Uterus (tissue), 2 donors: ENCODE measurements around the gene NR2F1.

ENCODE experiments used
- CTCF ChIP-seq, 4 experiments: fragments of 200-600 bp in 2 of 4; fragments of 450-650 bp in 2 of 4; sonication (generic) in 2 of 4; IDR thresholded peaks; one replicate each; pipeline ENCODE4 v1.5.1; 2016 to 2019; ENCODE audit warnings: antibody characterized with exemption in 4 of 4, mild to moderate bottlenecking in 2 of 4, moderate library complexity in 1 of 4
- POLR2A ChIP-seq, 2 donors: fragments of 450-650 bp; IDR thresholded peaks; one replicate each; pipeline ENCODE4 v1.6.1; 2016; ENCODE audit warnings: antibody characterized with exemption in 2 of 2, mild to moderate bottlenecking in 1 of 2, moderate library complexity in 1 of 2

DNA sequence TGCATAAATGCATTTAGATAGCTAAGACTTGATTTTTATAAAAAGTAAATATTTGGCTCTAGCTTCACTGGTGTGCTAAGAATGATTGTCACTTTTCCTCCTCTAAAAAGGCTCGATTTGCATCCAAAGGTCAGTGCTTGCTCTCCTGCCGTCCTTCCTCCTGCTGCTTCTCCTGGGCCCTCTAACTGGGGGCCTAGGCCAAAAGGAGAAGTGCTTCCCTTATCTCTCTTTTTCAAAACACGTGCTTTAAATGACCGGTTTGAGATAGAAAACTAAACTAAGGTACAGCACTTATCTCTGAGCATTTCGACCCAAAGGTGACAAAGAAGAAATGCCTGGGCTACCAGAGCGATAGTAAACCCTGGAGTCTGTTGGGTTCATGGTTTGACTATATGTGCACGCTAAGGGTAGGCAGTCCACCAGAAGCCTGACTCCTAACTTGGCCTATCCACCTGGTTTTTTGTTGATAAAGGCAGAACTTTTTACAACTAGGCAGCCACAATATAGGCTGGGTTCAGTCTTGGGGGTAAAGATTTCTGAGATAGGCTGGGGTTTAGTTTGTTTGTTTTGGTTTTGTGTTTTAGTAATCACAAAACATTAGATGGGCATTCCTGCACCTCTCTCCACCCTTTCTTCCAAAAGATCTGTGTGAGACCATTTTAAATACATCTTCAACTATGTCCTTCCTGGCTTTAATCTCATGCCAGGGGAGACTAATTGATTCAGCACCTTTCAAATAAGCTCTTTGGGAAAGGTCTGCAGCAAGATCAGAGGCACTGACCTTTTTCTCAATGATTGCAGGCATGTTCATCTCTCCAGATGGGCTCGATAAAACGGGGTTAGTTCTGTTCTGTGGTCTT lies 5.8 kb upstream of the NR2F1 start:
- TF ChIP-seq CTCF (IDR thresholded peaks at IDR 0.05) = no peak
- TF ChIP-seq POLR2A (IDR thresholded peaks at IDR 0.05) = no peak
